Measurements from ENCODE around the gene ERCC2. TPM values are rescaled to one million over a fixed set of nuclear protein-coding genes. Genes with fewer than 3 reads are reported as not detected.

Gene ERCC2
- total RNA-seq, 2 experiments from 2014 or later = 20.0 to 28.2 TPM

GRCh38 chr19:45391346-45391745 lies 21.0 kb upstream of the ERCC2 start:
- H3K4me3 Mint-ChIP-seq = no peak overlapping the region
- H3K27me3 Mint-ChIP-seq = peaks cover 30% of the 10 kb centered on the region
- H3K27ac Mint-ChIP-seq = no peak overlapping the region
- POLR2A ChIA-PET = no interaction called here
- H3K36me3 Mint-ChIP-seq = peaks cover 2% of the 10 kb centered on the region
- DNase-seq = no peak
- H3K9me3 Mint-ChIP-seq = no peaks in the 10 kb centered on the region
- no peak for ATAC-seq (ENCODE audit: low read depth)
- peaks cover 2% of the 10 kb centered on the region for H3K4me1 Mint-ChIP-seq

GRCh38 chr19:45385392-45386221 lies 15.2 kb upstream of the ERCC2 start:
- no peaks in the 10 kb centered on the region for H3K36me3 Mint-ChIP-seq
- H3K27me3 Mint-ChIP-seq = peaks cover 34% of the 10 kb centered on the region
- H3K4me1 Mint-ChIP-seq = peaks cover 1% of the 10 kb centered on the region
- H3K27ac Mint-ChIP-seq = no peak overlapping the region
- H3K4me3 Mint-ChIP-seq = no peak overlapping the region
- ATAC-seq (ENCODE audit: low read depth) (no peak), DNase-seq (no peak)
- H3K9me3 Mint-ChIP-seq = no peaks in the 10 kb centered on the region
- POLR2A ChIA-PET = interaction anchor here (0.6 kb wide), 1 partner anchor 367 kb away, joined by 3 read pairs; no protein-coding TSS in a partner anchor

- DNase-seq (no peak), ATAC-seq (ENCODE audit: low read depth) (no peak)
- no peaks in the 10 kb centered on the region for H3K9me3 Mint-ChIP-seq
- peaks cover 1% of the 10 kb centered on the region for H3K4me1 Mint-ChIP-seq
- POLR2A ChIA-PET = no interaction called here
- H3K27ac Mint-ChIP-seq = no peak overlapping the region
- H3K36me3 Mint-ChIP-seq = no peaks in the 10 kb centered on the region
- no peak overlapping the region for H3K4me3 Mint-ChIP-seq
- H3K27me3 Mint-ChIP-seq = peaks cover 22% of the 10 kb centered on the region
Observed at GRCh38 chr19:45382426-45382825, 12.1 kb upstream of the ERCC2 start.

GRCh38 chr19:45380107-45380506 lies 9.7 kb upstream of the ERCC2 start:
- Mint-ChIP-seq H3K4me1 (no peaks in the 10 kb centered on the region), H3K4me3 (no peak overlapping the region), H3K27me3 (peaks cover 7% of the 10 kb centered on the region), H3K27ac (no peak overlapping the region), H3K36me3 (no peaks in the 10 kb centered on the region), H3K9me3 (no peaks in the 10 kb centered on the region)
- DNase-seq (no peak), ATAC-seq (ENCODE audit: low read depth) (no peak)
- POLR2A ChIA-PET = no interaction called here

GRCh38 chr19:45376045-45376724 lies 5.8 kb upstream of the ERCC2 start:
- no peak overlapping the region for H3K27ac Mint-ChIP-seq
- no peaks in the 10 kb centered on the region for H3K9me3 Mint-ChIP-seq
- no peak overlapping the region for H3K4me3 Mint-ChIP-seq
- no peaks in the 10 kb centered on the region for H3K36me3 Mint-ChIP-seq
- H3K4me1 Mint-ChIP-seq = peaks cover 2% of the 10 kb centered on the region
- POLR2A ChIA-PET = no interaction called here
- DNase-seq (no peak), ATAC-seq (ENCODE audit: low read depth) (no peak)
- H3K27me3 Mint-ChIP-seq = peaks cover 8% of the 10 kb centered on the region

GRCh38 chr19:45368737-45369340 lies 1.5 kb downstream of the ERCC2 start:
- Mint-ChIP-seq H3K9me3 (no peaks in the 10 kb centered on the region), H3K4me1 (peaks cover 14% of the 10 kb centered on the region), H3K27me3 (peaks cover 3% of the 10 kb centered on the region), H3K27ac (no peak overlapping the region), H3K4me3 (peak overlapping the region; percentile 54), H3K36me3 (no peaks in the 10 kb centered on the region)
- POLR2A ChIA-PET = no interaction called here
- ATAC-seq (ENCODE audit: low read depth) (no peak), DNase-seq (no peak)

- Mint-ChIP-seq H3K4me1 (peaks cover 14% of the 10 kb centered on the region), H3K4me3 (no peak overlapping the region), H3K27me3 (peaks cover 3% of the 10 kb centered on the region), H3K36me3 (no peaks in the 10 kb centered on the region), H3K27ac (no peak overlapping the region), H3K9me3 (no peaks in the 10 kb centered on the region)
- ATAC-seq (ENCODE audit: low read depth) (no peak), DNase-seq (no peak)
- POLR2A ChIA-PET = no interaction called here
Observed at GRCh38 chr19:45368127-45368526, 2.2 kb downstream of the ERCC2 start.

- DNase-seq (no peak), ATAC-seq (ENCODE audit: low read depth) (no peak)
- Mint-ChIP-seq H3K9me3 (no peaks in the 10 kb centered on the region), H3K27ac (no peak overlapping the region), H3K27me3 (no peaks in the 10 kb centered on the region), H3K4me1 (peaks cover 9% of the 10 kb centered on the region), H3K4me3 (no peak overlapping the region), H3K36me3 (peaks cover 5% of the 10 kb centered on the region)
- POLR2A ChIA-PET = no interaction called here
Observed at GRCh38 chr19:45364696-45365095, 5.7 kb downstream of the ERCC2 start.

- no peak for DNase-seq
- no peak overlapping the region for H3K27ac Mint-ChIP-seq
- H3K9me3 Mint-ChIP-seq = no peaks in the 10 kb centered on the region
- POLR2A ChIA-PET = no interaction called here
- H3K4me3 Mint-ChIP-seq = no peak overlapping the region
- peaks cover 8% of the 10 kb centered on the region for H3K4me1 Mint-ChIP-seq
- H3K36me3 Mint-ChIP-seq = peaks cover 5% of the 10 kb centered on the region
- no peaks in the 10 kb centered on the region for H3K27me3 Mint-ChIP-seq
- ATAC-seq (ENCODE audit: low read depth) = no peak
Observed at GRCh38 chr19:45363861-45364459, 6.4 kb downstream of the ERCC2 start.

GRCh38 chr19:45362291-45362690 lies 8.1 kb downstream of the ERCC2 start:
- no peak for DNase-seq
- no peak overlapping the region for H3K4me3 Mint-ChIP-seq
- no peaks in the 10 kb centered on the region for H3K27me3 Mint-ChIP-seq
- ATAC-seq (ENCODE audit: low read depth) = no peak
- peaks cover 3% of the 10 kb centered on the region for H3K4me1 Mint-ChIP-seq
- POLR2A ChIA-PET = no interaction called here
- no peaks in the 10 kb centered on the region for H3K9me3 Mint-ChIP-seq
- no peak overlapping the region for H3K27ac Mint-ChIP-seq
- peaks cover 5% of the 10 kb centered on the region for H3K36me3 Mint-ChIP-seq

- no peaks in the 10 kb centered on the region for H3K27me3 Mint-ChIP-seq
- peaks cover 3% of the 10 kb centered on the region for H3K4me1 Mint-ChIP-seq
- no peak overlapping the region for H3K27ac Mint-ChIP-seq
Observed at GRCh38 chr19:45361608-45362007, 8.8 kb downstream of the ERCC2 start.

GRCh38 chr19:45358213-45358792 lies 12.1 kb downstream of the ERCC2 start:
- H3K36me3 Mint-ChIP-seq = peaks cover 12% of the 10 kb centered on the region
- no peaks in the 10 kb centered on the region for H3K9me3 Mint-ChIP-seq
- no peaks in the 10 kb centered on the region for H3K27me3 Mint-ChIP-seq
- DNase-seq (no peak), ATAC-seq (ENCODE audit: low read depth) (no peak)
- peak overlapping the region; percentile 30 for H3K27ac Mint-ChIP-seq
- POLR2A ChIA-PET = no interaction called here
- peaks cover 4% of the 10 kb centered on the region for H3K4me1 Mint-ChIP-seq
- H3K4me3 Mint-ChIP-seq = no peak overlapping the region

More at GRCh38 chr19:45361608-45362007, 8.8 kb downstream of the ERCC2 start:
- no peak for ATAC-seq (ENCODE audit: low read depth)
- Mint-ChIP-seq H3K4me3 (no peak overlapping the region), H3K9me3 (no peaks in the 10 kb centered on the region), H3K36me3 (peaks cover 5% of the 10 kb centered on the region)
- POLR2A ChIA-PET = no interaction called here
- DNase-seq = no peak

- Mint-ChIP-seq H3K4me1 (peaks cover 4% of the 10 kb centered on the region), H3K27ac (no peak overlapping the region), H3K9me3 (no peaks in the 10 kb centered on the region), H3K27me3 (no peaks in the 10 kb centered on the region), H3K36me3 (peaks cover 12% of the 10 kb centered on the region), H3K4me3 (no peak overlapping the region)
- DNase-seq = no peak
- ATAC-seq (ENCODE audit: low read depth) = no peak
- POLR2A ChIA-PET = interaction anchor here (0.6 kb wide), 1 partner anchor 29 kb away, joined by 5 read pairs; no protein-coding TSS in a partner anchor
Observed at GRCh38 chr19:45357445-45357783, 13.0 kb downstream of the ERCC2 start.

All from activated naive CD8-positive, alpha-beta T cell treated with anti-CD3 and anti-CD28 coated beads, Interleukin-2, amount 10 ng/mL, durations not matched to agents 7 days and 5 days (primary cell).